PC-3 (cell line): ENCODE data around the gene GALNT2.

Experiments
- EZH2 ChIP-seq: fragments of 300-600 bp; sonication (generic); IDR thresholded peaks from one replicate; pipeline ENCODE4 v1.6.1; 2017; ENCODE audit warnings: antibody characterized with exemption, mild to moderate bottlenecking, low read length; ENCODE audit not compliant: unreplicated experiment
- EZH2phosphoT487 ChIP-seq: fragments of 300-600 bp; sonication (generic); IDR thresholded peaks from 2 replicates; pipeline ENCODE4 v1.6.1; 2018; ENCODE audit warnings: mild to moderate bottlenecking, antibody characterized with exemption, low read length, borderline replicate concordance
- TF ChIP-seq, protein P1 (sequence below): fragments of 300-600 bp; sonication (generic); conservative IDR thresholded peaks from 2 replicates; pipeline ENCODE4 v1.5.1; 2017; ENCODE audit warnings: antibody characterized with exemption, low read depth, mild to moderate bottlenecking, low read length

GRCh38 chr1:230101556-230101955, 34.5 kb downstream of the GALNT2 start:
- TF ChIP-seq, protein P1, sequence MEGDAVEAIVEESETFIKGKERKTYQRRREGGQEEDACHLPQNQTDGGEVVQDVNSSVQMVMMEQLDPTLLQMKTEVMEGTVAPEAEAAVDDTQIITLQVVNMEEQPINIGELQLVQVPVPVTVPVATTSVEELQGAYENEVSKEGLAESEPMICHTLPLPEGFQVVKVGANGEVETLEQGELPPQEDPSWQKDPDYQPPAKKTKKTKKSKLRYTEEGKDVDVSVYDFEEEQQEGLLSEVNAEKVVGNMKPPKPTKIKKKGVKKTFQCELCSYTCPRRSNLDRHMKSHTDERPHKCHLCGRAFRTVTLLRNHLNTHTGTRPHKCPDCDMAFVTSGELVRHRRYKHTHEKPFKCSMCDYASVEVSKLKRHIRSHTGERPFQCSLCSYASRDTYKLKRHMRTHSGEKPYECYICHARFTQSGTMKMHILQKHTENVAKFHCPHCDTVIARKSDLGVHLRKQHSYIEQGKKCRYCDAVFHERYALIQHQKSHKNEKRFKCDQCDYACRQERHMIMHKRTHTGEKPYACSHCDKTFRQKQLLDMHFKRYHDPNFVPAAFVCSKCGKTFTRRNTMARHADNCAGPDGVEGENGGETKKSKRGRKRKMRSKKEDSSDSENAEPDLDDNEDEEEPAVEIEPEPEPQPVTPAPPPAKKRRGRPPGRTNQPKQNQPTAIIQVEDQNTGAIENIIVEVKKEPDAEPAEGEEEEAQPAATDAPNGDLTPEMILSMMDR, result no peak
- TF ChIP-seq EZH2 (no peak), EZH2phosphoT487 (no peak)
